HG03095 (cell line): Measurements from ENCODE around the gene ABCF1.

Experiments
- ATAC-seq: cut with Tn5 transposase; IDR thresholded peaks from one replicate; pipeline ENCODE4 v1.9.1; 2021; ENCODE audit warnings: moderate library complexity; ENCODE audit not compliant: unreplicated experiment

The ABCF1 gene

GRCh38 chr6:30599625-30600324, 28.5 kb downstream of the ABCF1 start:
- ATAC-seq: no peak

GRCh38 chr6:30600451-30600961, 29.3 kb downstream of the ABCF1 start:
- no peak for ATAC-seq

- no peak for ATAC-seq
Observed at GRCh38 chr6:30601436-30601814, 30.2 kb downstream of the ABCF1 start.

DNA sequence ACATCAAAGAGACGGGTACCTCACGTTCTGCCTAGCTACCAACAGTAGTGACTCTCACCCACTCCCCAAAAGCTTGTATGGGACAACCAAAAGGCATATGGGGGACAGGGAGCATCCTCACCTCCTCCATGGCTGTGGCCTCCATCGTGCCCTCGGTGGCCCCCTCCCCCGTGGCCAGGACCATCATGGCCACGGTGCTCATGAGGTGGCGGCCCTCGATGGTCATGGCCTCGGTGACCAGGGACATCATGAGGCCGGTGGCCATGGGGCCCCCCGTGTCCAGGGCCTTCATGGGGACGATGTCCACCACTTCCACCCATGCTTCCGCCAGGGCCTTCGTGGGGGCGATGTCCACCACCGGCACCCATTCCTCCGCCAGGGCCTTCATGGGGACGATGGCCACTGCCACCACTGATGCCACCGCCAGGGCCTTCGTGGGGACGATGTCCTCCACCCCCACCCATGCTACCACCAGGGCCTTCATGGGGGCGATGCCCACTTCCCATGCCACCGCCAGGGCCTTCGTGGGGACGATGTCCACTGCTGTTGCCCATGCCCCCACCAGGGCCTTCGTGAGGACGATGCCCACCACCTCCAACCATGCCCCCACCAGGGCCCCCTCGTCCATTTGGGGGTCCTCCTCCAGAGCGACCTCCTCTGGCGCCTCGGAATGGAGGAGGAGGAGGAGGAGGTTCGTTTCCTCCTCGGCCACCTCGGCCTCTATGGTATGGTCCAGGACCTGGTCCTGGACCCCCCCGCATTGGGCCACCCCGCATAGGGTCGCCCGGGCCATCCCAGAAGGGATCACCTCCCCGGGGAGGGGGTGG, 30.8 kb downstream of the ABCF1 start:
- no peak for ATAC-seq

DNA sequence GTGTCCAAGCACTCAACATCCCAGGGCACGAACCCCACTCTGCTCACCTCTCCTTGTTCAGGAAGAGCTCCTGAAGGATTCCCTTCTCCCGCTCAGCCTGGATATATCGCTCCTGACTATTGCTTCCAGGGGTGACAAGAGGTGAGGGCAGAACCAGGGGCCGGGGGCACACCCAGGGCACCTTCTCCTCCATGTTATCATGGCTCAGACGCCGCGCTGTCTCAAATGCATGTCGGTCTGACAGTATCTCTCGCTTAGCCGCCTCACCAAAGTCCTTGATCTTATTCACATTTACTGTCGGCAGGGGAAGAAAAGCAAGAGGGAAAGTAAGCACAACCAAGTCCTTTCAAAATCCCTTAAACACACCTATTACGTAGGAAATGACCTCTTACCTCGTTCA, 32.7 kb downstream of the ABCF1 start:
- no peak for ATAC-seq

GRCh38 chr6:30610065-30610464, 38.8 kb downstream of the ABCF1 start:
- ATAC-seq: no peak

GRCh38 chr6:30611150-30611855, 40.1 kb downstream of the ABCF1 start:
- ATAC-seq: no peak

DNA sequence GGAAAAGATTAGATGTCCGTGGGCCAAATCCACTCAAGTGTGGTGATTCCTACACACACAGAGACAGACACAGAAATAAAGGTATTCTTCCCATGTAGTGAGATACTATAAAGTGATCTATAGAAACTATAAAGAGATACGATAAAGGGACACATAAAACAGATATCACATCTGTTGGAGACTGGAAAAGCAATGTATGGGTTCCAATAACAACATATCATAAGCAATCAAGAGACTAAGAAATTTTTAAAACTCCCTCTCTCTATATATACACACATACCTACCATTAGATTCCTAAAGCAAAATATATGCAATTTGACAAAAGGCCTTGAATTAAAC, 40.6 kb downstream of the ABCF1 start:
- no peak for ATAC-seq

DNA sequence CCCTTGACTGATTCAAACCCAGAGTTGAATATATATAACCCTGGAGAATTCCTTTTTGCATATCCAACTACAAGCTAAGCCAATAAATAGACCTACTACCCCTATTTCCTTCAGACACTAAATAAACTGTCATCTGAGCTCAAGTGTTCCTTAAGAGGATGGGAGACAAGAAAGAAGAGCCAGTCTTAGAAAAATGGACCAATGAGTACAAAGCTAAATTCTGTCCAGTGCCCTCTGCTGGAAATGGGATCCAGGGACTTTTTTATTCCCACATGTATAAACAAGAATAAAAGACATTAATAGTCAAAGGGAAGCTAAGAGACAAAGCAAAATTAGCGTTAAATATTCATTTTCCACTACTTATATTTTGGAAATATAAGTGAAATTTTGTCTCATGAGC, 41.0 kb downstream of the ABCF1 start:
- ATAC-seq: no peak

GRCh38 chr6:30612687-30613248, 41.5 kb downstream of the ABCF1 start:
- no peak for ATAC-seq

GRCh38 chr6:30613251-30614043, 42.2 kb downstream of the ABCF1 start:
- ATAC-seq: no peak

- ATAC-seq: no peak
Observed at GRCh38 chr6:30614044-30614842, 43.0 kb downstream of the ABCF1 start.

DNA sequence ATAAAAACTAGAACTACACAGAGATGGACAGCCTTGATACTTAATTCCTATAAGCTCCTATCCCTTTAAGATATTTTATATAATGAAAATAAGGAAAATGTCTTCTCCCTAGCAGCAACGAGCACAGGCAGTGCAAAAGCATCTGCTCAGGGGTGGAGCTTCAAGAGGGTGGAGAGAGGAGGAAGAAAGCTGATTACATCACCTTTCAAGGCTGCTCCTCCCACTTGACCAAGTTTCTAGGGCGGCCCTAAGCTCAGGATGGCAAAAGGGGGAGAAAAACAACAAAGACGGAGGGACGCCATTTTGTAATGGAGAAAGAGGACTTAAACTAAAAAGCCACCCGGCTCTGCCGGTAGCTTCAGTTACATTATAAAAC, 43.6 kb downstream of the ABCF1 start:
- peak; percentile 53 for ATAC-seq

DNA sequence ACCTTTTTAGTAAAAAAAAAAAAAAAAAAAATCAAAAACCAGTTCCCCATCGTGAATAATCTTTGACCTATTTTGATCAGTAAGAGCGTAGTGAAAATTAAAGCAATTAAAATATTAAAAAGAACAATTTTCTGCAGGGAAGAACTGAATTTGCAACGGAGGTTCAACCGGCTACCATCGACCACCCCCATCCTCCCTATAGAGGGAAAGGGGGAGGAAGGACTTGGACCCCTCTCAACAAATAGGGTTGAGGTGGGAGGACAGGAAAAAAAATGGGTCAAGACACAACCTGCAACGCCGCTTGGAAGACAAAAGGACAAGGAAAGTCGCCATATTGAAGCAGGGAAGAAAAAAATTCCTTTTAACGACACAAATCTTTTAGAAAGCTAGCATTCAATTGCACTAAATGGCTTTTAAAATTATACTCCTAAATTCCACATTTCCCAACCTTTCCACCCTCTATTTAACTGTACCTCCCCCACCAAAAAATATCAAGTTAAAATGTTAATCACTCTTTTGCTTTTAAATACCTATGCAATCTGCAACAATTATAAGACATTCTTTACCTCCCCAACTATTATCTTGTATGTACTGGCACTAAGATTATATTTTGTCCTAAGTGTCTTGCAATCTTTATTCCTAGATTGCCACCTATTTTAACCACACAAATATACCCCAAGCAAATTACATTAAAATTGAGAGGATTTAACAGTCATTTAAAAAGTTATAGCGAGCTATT, 44.1 kb downstream of the ABCF1 start:
- no peak for ATAC-seq

- ATAC-seq: no peak
Observed at GRCh38 chr6:30615958-30616810, 44.9 kb downstream of the ABCF1 start.

GRCh38 chr6:30616811-30617564, 45.7 kb downstream of the ABCF1 start, which contains the start of gene PPP1R10:
PPP1R10 (minus strand) TSS chr6:30617243; CDS start chr6:30609944, 7,299 bp downstream.
- peak; percentile 68 for ATAC-seq

- ATAC-seq: peak; percentile 68
Observed at GRCh38 chr6:30617565-30618269, 46.5 kb downstream of the ABCF1 start, which contains the start of gene MRPS18B. MRPS18B (plus strand) TSS chr6:30617840; CDS start chr6:30617866, 26 bp downstream.
